Endothelial cell of umbilical vein (primary cell): ENCODE measurements around the gene CXADR. TPM values are rescaled to one million over a fixed set of nuclear protein-coding genes. Genes with fewer than 3 reads are reported as not detected.

Source experiments
- BruUV-seq: library from RNA; stranded (reverse); fragments of 400-500 nt; replicated peaks from 2 replicates; lab custom pipeline; 2021; lab: Mats Ljungman, UMichigan
- CTCF ChIA-PET: fragments of 300-600, 350-600 bp; sonication (Branson Sonifier 250); formaldehyde crosslinking; loops from one replicate; lab custom pipeline; 2021; ENCODE audit warnings: antibody characterized with exemption, inconsistent platforms; lab: Charles Lee
- POLR2A ChIA-PET: fragments of 300-600, 350-600 bp; sonication (Branson Sonifier 250); formaldehyde crosslinking; loops from one replicate; lab custom pipeline; 2021; ENCODE audit warnings: antibody characterized with exemption, inconsistent platforms; lab: Charles Lee
- DNase-seq: peaks from one replicate; pipeline ENCODE4 v3.0.0-alpha.2; 2011; ENCODE audit warnings: low read depth, low spot score
- FAIRE-seq: peaks from 2 replicates; lab custom pipeline; 2011; peaks lifted over from hg19 to GRCh38; lab: Jason Lieb, UNC
- H2AFZ ChIP-seq: 2 replicates; pipeline ENCODE4 v1.6.0; 2012; ENCODE audit warnings: low read depth, low read length, control low read depth, inconsistent platforms
- H3K27ac ChIP-seq: 2 replicates; pipeline ENCODE4 v1.5.1; 2011; ENCODE audit warnings: low read depth, mild to moderate bottlenecking, control low read depth, low read length, moderate library complexity; ENCODE audit not compliant: insufficient read depth
- H3K27me3 ChIP-seq, 2 experiments: 2 replicates each; pipeline versions ENCODE4 v1.6.0 to v1.6.1; 2011; ENCODE audit warnings: low read length in 2 of 2, mixed read lengths in 1 of 2; ENCODE audit not compliant: control insufficient read depth in 2 of 2, insufficient read depth in 2 of 2
- H3K36me3 ChIP-seq, 2 experiments: 2 replicates in 1 of 2; 3 replicates in 1 of 2; pipeline ENCODE4 v1.5.1; 2011; ENCODE audit warnings: low read length in 2 of 2, mild to moderate bottlenecking in 1 of 2, moderate library complexity in 1 of 2; ENCODE audit not compliant: control insufficient read depth in 2 of 2, insufficient read depth in 2 of 2; ENCODE audit errors: extremely low read depth in 1 of 2
- H3K4me1 ChIP-seq: 3 replicates; pipeline ENCODE4 v1.5.1; 2011; ENCODE audit warnings: mild to moderate bottlenecking, low read length; ENCODE audit not compliant: control insufficient read depth, insufficient read depth; ENCODE audit errors: extremely low read depth
- H3K4me2 ChIP-seq: 2 replicates; pipeline ENCODE4 v1.6.1; 2011; ENCODE audit warnings: low read length, control low read depth, mixed read lengths; ENCODE audit not compliant: insufficient read depth
- H3K4me3 ChIP-seq, 3 experiments: fragments of 200-600 bp in 1 of 3; sonication (generic), shearing (Covaris generic) in 1 of 3; replicated peaks in 1 of 3; 2 replicates each; pipeline ENCODE4 v1.5.1; 2011 to 2016; ENCODE audit warnings: control low read depth in 3 of 3, low read length in 3 of 3, mild to moderate bottlenecking in 2 of 3, inconsistent platforms in 1 of 3, low read depth in 1 of 3, moderate library complexity in 1 of 3; ENCODE audit not compliant: insufficient read depth in 1 of 3
- H3K79me2 ChIP-seq: 2 replicates; pipeline ENCODE4 v1.6.0; 2012; ENCODE audit warnings: low read length, inconsistent platforms; ENCODE audit not compliant: control insufficient read depth, insufficient read depth
- H3K9ac ChIP-seq: replicated peaks from 2 replicates; pipeline ENCODE3; 2011; ENCODE audit warnings: low read length, control low read depth; ENCODE audit not compliant: insufficient read depth; ENCODE audit errors: extremely low read depth
- H3K9me1 ChIP-seq: replicated peaks from 3 replicates; pipeline ENCODE4 v1.6.0; 2011; ENCODE audit warnings: mild to moderate bottlenecking, low read length; ENCODE audit not compliant: control insufficient read depth, insufficient read depth; ENCODE audit errors: extremely low read depth
- H3K9me3 ChIP-seq: replicated peaks from 2 replicates; pipeline ENCODE4 v1.5.1; 2012; ENCODE audit warnings: low read length, inconsistent platforms; ENCODE audit not compliant: control insufficient read depth, insufficient read depth
- H4K20me1 ChIP-seq: replicated peaks from 2 replicates; pipeline ENCODE3; 2011; ENCODE audit warnings: mild to moderate bottlenecking, low read length; ENCODE audit not compliant: control insufficient read depth, insufficient read depth; ENCODE audit errors: extremely low read depth
- EZH2 ChIP-seq: IDR thresholded peaks from 2 replicates; pipeline ENCODE4 v1.6.1; 2012; ENCODE audit warnings: borderline replicate concordance, low read depth, mild to moderate bottlenecking, moderate library complexity, low read length, inconsistent platforms; ENCODE audit not compliant: severe bottlenecking
- FOS ChIP-seq: IDR thresholded peaks from 2 replicates; pipeline ENCODE4 v1.6.1; 2011; ENCODE audit warnings: mild to moderate bottlenecking, low read length, moderate library complexity, borderline replicate concordance; ENCODE audit not compliant: insufficient read depth
- GATA2 ChIP-seq: IDR thresholded peaks from 2 replicates; pipeline ENCODE4 v1.7.0; 2011; ENCODE audit warnings: low read depth, mild to moderate bottlenecking, moderate library complexity, mixed read lengths, low read length; ENCODE audit not compliant: insufficient read length, insufficient read depth
- JUN ChIP-seq: IDR thresholded peaks from 2 replicates; pipeline ENCODE4 v1.6.1; 2011; ENCODE audit warnings: borderline replicate concordance, low read depth; ENCODE audit not compliant: insufficient read length, insufficient read depth
- MAX ChIP-seq: IDR thresholded peaks from 2 replicates; pipeline ENCODE4 v1.6.1; 2011; ENCODE audit not compliant: insufficient read depth, insufficient read length
- MYC ChIP-seq: IDR thresholded peaks from one replicate; pipeline ENCODE4 v1.6.1; 2011; ENCODE audit warnings: mild to moderate bottlenecking, low read depth, low read length
- POLR2A ChIP-seq: IDR thresholded peaks from 2 replicates; pipeline ENCODE4 v1.6.1; 2012; ENCODE audit warnings: low read depth, mild to moderate bottlenecking, control low read depth, low read length
- POLR2AphosphoS5 ChIP-seq: IDR thresholded peaks from 2 replicates; pipeline ENCODE4 v1.6.1; 2012; ENCODE audit warnings: low read depth, mild to moderate bottlenecking, control low read depth, low read length, moderate library complexity; ENCODE audit not compliant: insufficient read depth
- dilution Hi-C: fragments of 300-500 bp; cut with MboI; formaldehyde crosslinking; loops from one replicate; pipeline ENCODE4 v1.15.0; 2019; ENCODE audit warnings: low sequenced_read_pairs; ENCODE audit not compliant: extremely low pct_ligation_motif_present
- intact Hi-C: fragments of 100-400 bp; cut with micrococcal nuclease; formaldehyde crosslinking; loops from one replicate; pipeline ENCODE4 v1.10.0; 2022
- polyA plus RNA-seq, 4 experiments: library from polyadenylated mRNA; depleted of rRNA in 3 of 4; stranded (reverse) in 3 of 4; unstranded in 1 of 4; fragments of >200 nt; gene quantifications; 2 replicates each; pipeline versions ENCODE4 v1.2.1 to v1.2.3, GENCODE V29; 2011 to 2012; ENCODE audit warnings: missing spikeins in 1 of 4
- total RNA-seq: library from RNA; stranded (reverse); gene quantifications from 2 replicates; pipeline ENCODE4 v1.2.3, GENCODE V29; 2021
- TF ChIP-seq, protein P1 (sequence below), 2 donors: IDR thresholded peaks; 1 replicate in 1 of 2; 2 replicates in 1 of 2; pipeline ENCODE4 v1.5.1; 2011; ENCODE audit warnings: low read length in 2 of 2, mild to moderate bottlenecking in 2 of 2, moderate library complexity in 2 of 2, control low read depth in 1 of 2, inconsistent platforms in 1 of 2, low read depth in 1 of 2; ENCODE audit not compliant: insufficient read depth in 1 of 2; ENCODE audit errors: extremely low read depth in 1 of 2

CXADR gene
- total and polyA plus RNA-seq, 2 donors (not counting 3 experiments of a cell fraction or from before 2014, with no cell fraction given), result 3.2 to 12.2 TPM

GRCh38 chr21:17468698-17469097 lies 44.1 kb upstream of the CXADR start:
- H4K20me1 ChIP-seq, result no peaks in the 10 kb centered on the region
- no peak overlapping the region for H3K4me2 ChIP-seq
- H3K9me3 ChIP-seq, result no peaks in the 10 kb centered on the region
- H3K27ac ChIP-seq, result no peak overlapping the region
- DNase-seq (no peak), FAIRE-seq (no peak)
- intact Hi-C loops, result no loop called here
- CTCF ChIA-PET, result interaction anchor here (0.6 to 3.0 kb wide), 3 partner anchors 23 to 82 kb away, joined by 3 to 13 read pairs (median 3); no protein-coding TSS in a partner anchor
- no peaks in the 10 kb centered on the region for H3K27me3 ChIP-seq
- H3K4me1 ChIP-seq, result peaks cover 5% of the 10 kb centered on the region
- no peaks in the 10 kb centered on the region for H3K36me3 ChIP-seq
- no peak overlapping the region for H3K9ac ChIP-seq
- TF ChIP-seq JUN, result no peak
- no TSS peak for BruUV-seq
- no peak overlapping the region for H2AFZ ChIP-seq
- no peaks in the 10 kb centered on the region for H3K79me2 ChIP-seq
- POLR2A ChIA-PET, result interaction anchor here (0.7 kb wide), 1 partner anchor 117 kb away, joined by 5 read pairs; no protein-coding TSS in a partner anchor
- no peak overlapping the region for H3K4me3 ChIP-seq
- dilution Hi-C loops, result no loop called here
- no peaks in the 10 kb centered on the region for H3K9me1 ChIP-seq

- FAIRE-seq, result no peak
Observed at GRCh38 chr21:17469727-17470126, 43.1 kb upstream of the CXADR start.

More at GRCh38 chr21:17469727-17470126, 43.1 kb upstream of the CXADR start:
- peaks cover 5% of the 10 kb centered on the region for H3K4me1 ChIP-seq
- H3K27me3 ChIP-seq, result no peaks in the 10 kb centered on the region
- BruUV-seq, result no TSS peak
- no peak overlapping the region for H3K9ac ChIP-seq
- ChIA-PET POLR2A (no interaction called here), CTCF (no interaction called here)
- intact Hi-C loops, result no loop called here
- H3K4me3 ChIP-seq, result no peak overlapping the region
- no peak for DNase-seq
- no peaks in the 10 kb centered on the region for H3K36me3 ChIP-seq
- TF ChIP-seq MYC, result no peak
- TF ChIP-seq EZH2, result no peak
- no peak for TF ChIP-seq POLR2AphosphoS5
- TF ChIP-seq POLR2A, result no peak
- no peak for TF ChIP-seq MAX
- TF ChIP-seq GATA2, result no peak
- TF ChIP-seq FOS, result no peak
- TF ChIP-seq, protein P1, sequence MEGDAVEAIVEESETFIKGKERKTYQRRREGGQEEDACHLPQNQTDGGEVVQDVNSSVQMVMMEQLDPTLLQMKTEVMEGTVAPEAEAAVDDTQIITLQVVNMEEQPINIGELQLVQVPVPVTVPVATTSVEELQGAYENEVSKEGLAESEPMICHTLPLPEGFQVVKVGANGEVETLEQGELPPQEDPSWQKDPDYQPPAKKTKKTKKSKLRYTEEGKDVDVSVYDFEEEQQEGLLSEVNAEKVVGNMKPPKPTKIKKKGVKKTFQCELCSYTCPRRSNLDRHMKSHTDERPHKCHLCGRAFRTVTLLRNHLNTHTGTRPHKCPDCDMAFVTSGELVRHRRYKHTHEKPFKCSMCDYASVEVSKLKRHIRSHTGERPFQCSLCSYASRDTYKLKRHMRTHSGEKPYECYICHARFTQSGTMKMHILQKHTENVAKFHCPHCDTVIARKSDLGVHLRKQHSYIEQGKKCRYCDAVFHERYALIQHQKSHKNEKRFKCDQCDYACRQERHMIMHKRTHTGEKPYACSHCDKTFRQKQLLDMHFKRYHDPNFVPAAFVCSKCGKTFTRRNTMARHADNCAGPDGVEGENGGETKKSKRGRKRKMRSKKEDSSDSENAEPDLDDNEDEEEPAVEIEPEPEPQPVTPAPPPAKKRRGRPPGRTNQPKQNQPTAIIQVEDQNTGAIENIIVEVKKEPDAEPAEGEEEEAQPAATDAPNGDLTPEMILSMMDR (IDR thresholded peaks at IDR 0.05; ENCODE audit: extremely low read depth in 1 of 2, insufficient read depth in 1 of 2, low read depth in 1 of 2, low read length in 2 of 2), result no peak
- no peak for TF ChIP-seq JUN
- H2AFZ ChIP-seq, result no peak overlapping the region
- no peak overlapping the region for H3K27ac ChIP-seq
- dilution Hi-C loops, result no loop called here
- H3K4me2 ChIP-seq, result no peak overlapping the region
- H3K79me2 ChIP-seq, result no peaks in the 10 kb centered on the region
- no peaks in the 10 kb centered on the region for H4K20me1 ChIP-seq
- H3K9me1 ChIP-seq, result no peaks in the 10 kb centered on the region
- no peaks in the 10 kb centered on the region for H3K9me3 ChIP-seq
